HG03565 (cell line): ENCODE results near the gene APOLD1.
"Not testable (repeated sequence)": the region's sequence is repeated elsewhere in the genome, so short reads cannot be mapped to it uniquely, and the experiment has no call there.

ENCODE experiments used
- ATAC-seq: cut with Tn5 transposase; IDR thresholded peaks from one replicate; pipeline ENCODE4 v1.9.1; 2021; ENCODE audit warnings: mild to moderate bottlenecking, moderate library complexity; ENCODE audit not compliant: unreplicated experiment

The APOLD1 gene

DNA sequence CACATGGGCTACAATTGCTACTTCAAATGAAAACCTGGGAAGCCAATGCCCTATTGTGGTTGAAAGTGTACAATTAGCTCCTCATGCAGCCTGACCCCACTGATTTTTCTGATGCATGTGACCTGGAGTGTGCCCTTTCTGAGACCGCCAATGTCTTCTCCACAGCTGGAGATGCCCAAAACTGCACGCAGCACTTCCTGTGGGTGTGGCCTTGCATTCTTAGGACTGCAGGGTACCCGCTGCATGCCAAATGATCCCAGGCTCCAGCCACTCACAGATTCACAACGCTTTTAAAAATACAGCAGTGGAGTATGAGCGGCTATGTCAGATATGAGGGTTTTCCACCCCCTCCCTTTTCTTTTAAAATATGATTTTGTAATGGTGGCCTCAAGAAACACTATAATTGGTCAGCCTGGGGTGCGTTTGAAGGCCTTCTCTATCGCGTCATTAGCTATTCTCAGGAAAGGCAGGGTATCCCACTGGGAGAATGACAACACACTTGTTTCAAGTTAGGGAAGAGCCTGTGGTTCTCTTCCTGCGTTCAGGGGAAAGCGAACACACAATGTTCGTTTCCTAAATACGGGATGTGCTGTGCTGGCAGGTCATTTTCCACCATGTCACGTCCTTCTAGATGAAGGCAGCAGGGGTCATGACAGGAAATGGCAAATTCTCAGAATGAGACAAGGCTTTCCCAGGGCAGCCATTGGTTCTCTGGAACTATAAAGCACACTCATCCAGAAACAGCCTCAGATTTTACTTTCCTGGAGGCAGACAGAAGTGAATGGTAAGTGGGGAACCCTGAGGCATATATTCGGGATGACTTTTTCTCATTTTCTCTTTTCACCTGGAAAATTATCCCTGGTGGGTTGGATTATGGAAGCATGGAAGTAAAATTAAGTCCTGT is at the start of gene APOLD1:
APOLD1 (plus strand) TSS at position 749 of the 904 bp plus-strand sequence; CDS start at position 782, 33 bp downstream.
- ATAC-seq: no peak

GRCh38 chr12:12736759-12737676 is 48.4 kb upstream of the APOLD1 start:
- ATAC-seq: peak; percentile 55

GRCh38 chr12:12738152-12738551 is 47.3 kb upstream of the APOLD1 start:
- ATAC-seq: not testable (repeated sequence)

- ATAC-seq: no peak
These were observed 43.8 kb upstream of the APOLD1 start for GRCh38 chr12:12741660-12742059.

DNA sequence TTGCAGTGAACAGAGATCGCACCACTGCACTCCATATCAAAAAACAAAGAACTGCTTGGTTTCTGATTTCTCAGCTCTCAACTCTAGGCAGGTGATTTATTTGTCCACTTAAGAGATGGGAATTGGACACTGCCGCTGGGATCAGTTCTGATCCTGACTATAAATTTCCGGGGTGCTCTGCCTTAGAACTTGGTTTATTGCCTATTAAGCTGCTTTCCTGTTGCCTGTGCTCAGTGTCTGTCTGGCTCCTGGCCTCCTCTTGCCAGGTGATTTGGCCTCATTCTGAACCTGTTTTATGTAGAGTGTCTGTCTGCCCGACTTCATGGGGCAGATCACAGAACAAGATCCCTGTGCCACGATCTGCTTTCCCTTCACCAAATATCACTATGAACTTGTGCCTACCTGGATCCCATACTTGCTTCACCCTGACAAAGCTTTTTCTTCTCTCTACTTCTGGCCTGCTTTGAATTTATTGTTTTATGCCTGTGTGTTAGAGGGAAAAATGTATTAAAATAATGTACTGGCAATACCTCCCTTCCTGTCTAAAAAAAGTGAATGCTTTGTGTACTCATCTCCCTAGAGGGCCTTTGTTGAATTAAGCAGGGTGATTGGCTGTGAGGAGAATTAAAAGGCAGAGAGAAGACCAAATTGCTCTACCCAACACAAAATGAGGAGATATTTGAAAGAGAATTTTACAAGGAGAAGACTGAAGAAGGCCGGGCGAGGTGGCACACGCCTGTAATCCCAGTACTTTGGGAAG is 40.7 kb upstream of the APOLD1 start:
- no peak for ATAC-seq

DNA sequence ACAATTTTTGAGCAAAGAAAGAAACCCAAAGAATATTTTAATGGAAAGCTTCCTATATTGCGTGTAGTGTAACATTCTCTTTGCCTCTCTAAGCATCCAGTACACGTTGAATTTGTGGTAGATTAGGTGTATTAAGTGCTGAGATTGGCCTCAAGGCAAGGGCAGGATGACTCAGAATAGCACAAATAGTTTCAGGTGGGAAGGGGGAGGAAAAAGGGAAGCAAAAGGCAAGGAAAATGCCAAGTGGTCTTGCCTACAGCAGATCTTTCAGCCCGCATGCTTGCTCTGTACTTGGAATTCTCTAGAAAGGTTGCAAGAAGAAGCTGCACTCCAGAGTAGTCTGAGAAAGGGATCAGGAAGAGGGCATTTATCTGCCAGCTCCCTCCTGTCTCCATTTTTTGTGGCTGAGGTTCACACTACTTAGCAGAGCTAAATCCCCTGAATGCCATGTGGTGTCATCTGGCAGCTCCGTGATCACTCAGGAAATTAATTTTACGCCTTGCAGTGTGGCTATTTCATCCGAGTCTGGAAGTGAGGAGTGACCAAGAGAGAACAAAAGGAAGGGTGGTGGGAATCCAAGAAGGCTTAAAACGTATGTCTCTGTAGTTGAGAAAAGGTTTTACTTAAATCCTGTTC is 39.8 kb upstream of the APOLD1 start:
- no peak for ATAC-seq

- ATAC-seq: no peak
These were observed 38.2 kb upstream of the APOLD1 start for GRCh38 chr12:12747278-12747677.

DNA sequence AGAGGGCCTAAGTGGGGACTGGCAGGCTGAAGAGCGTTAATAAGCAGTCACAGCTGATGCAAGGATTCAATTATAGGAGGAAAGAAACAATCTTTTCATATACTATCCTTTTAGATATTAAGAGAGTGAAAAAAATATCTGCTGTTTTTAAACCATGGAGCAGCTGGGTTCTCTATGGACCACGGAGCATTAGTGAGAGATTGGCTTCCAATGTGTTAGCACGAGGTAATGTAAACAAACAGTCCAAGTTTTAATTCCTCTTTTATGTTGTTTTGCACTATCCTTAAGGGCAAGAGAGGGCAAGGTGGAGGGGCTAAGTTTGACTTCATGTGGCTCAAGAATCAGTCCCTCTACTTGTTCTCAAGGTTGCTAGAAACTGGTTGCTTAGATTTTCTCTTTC is 37.4 kb upstream of the APOLD1 start:
- no peak for ATAC-seq

DNA sequence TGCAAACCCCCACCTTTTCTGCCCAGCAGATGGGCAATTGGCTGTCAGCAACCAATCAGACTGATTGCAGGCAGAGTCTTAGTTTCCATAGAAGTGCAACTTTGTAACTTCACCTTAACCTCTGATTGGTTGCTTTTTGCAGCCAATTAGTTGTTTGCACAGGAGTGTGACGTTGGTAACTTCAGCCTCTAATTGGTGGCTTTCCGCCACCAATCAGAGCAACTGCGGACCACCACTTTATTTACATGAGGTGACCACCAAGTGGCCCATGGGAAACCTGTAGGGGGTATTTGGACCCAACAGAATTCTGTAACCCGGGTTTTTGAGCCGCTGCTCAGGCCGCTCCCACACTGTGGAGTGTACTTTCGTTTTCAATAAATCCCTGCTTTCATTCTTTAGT is 36.0 kb upstream of the APOLD1 start:
- no peak for ATAC-seq

DNA sequence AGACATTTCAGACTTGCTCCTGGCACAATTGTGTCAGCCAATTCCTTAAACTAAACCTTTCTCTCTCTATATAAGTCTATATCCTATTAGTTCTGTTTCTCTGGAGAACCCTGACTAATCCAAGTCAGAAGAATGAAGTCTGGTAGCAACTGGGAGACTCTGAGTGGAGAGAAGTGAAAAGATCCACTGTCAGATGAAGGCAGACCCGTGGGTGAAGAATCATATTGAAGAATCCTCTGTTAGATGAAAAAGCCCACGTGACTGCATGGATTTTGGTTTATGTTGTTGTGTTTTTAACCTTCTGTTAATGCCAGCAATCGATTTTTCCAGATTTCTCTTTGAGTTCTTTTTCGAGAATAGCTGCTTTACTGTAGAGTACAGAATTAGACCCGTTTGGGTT is 29.5 kb upstream of the APOLD1 start:
- no peak for ATAC-seq

DNA sequence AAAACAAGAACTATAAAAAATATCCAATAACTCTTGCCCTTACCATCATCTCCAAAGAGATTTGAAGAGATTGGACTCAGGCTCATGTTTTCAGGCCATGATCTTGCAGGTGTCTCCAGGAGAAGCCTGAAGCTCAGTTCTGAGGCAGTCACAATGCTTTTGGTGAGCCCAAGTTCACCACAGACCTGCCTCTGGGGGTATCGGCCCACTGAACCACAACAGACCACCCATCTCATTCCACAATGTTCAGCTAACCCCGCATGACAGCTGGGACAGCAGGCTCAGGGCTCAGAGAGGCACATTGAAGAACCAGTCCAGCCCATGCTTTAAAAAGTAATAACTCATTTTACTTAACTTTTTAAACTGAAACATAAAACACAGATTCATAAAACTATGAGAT is 28.3 kb upstream of the APOLD1 start:
- ATAC-seq: no peak

GRCh38 chr12:12759234-12759915 is 26.1 kb upstream of the APOLD1 start:
- ATAC-seq: no peak

- ATAC-seq: no peak
These were observed 20.6 kb upstream of the APOLD1 start for GRCh38 chr12:12764824-12765223.

DNA sequence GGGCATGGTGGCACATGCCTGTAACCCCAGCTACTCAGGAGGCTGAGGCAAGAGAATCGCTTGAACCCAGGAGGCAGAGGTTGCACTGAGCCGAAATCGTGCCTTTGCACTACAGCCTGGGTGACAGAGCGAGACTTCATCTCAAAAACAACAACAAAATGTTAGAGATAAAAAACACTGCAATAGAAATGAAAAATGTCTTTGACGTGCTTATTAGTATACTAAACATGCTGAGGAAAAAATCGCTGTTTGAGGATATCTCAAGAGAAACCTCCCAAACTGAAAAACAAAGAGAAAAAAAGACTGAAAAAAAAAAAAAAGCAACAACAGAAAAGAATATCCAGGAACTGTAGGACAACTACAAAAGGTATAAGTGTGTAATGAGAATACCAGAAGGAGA is 15.2 kb upstream of the APOLD1 start:
- ATAC-seq: no peak

- no peak for ATAC-seq
These were observed 10.7 kb upstream of the APOLD1 start for GRCh38 chr12:12774791-12775190.

DNA sequence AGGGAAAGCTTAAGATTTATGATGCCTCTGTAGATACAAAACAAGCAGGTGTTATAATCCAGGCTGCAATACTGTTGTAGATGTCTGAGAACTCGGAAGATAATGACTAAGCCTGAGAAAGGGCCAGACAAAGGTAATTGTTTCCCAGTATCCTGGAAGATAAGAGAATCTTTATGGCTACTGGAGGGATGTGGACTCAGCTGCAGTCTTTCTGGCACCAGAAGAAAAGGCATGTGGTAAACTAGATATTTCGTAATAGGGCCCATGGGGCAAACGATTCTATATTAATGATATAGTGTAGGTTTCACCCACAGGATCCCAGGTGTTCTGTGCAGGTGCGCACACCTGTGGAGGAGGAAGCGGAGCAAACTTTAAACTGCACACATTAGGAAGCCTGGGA is 9.2 kb upstream of the APOLD1 start:
- ATAC-seq: no peak

GRCh38 chr12:12777092-12777491 is 8.4 kb upstream of the APOLD1 start:
- ATAC-seq: no peak

DNA sequence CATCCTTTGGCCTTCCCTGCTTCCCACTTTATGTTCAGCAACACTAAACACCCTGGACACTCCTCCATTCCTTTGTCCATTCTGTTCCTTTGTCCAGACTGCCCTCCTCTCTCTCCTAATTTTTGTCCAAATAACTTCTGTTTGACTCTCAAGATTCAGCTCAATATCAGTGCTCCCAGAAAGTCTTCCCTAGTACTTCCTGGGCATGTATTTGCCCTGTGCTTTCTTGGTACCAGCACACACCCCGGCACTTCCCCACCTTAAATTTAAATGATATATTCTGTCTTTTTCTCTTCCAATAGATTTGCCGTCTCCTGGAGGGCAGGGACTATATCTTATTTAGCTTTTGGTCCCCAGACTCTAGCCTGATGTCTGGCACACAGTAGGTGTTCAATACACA is 6.5 kb upstream of the APOLD1 start:
- ATAC-seq: no peak

DNA sequence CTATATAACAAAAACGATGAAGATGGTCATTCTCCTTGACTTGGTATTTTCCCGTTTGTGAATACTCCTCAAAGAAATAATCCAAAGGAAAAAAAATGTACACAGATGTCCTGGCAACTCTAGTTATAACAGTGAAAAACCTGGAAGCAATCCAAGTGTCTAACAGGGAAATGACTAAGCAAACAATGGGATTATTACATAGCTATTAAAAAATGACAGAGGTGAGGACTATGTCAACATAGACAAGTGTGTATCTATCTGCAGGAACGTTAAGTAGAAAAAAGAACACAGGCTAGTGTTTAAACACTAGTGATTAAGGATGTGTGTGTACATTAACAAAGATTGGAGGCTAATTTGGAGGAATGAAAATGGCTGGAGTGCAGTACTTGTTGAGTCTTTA is 5.9 kb upstream of the APOLD1 start:
- no peak for ATAC-seq

DNA sequence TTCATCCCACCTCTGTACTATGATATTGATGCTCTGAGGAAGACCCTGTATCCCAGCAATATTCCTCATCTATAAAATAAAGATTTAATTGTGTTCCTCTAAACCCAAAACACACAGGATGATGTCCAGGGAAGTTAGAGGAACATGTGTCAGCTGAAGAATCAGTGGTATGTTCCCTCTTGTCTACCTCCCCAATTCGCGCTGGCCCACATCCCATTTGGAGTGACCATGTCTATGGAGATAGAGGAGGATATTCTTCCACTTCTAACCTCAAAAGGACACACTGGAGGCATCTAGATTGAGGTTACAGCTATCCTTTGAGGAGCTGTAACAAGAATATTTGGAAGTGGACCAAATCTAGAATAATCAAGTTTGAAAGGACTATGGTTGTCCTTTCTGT is 1.3 kb upstream of the APOLD1 start:
- no peak for ATAC-seq
